T47D (cell line): ENCODE measurements around the gene DNAJC8.
A peak's percentile ranks its signal among the peaks of the same experiment; 100 is the strongest.

Source experiments
- DNase-seq, 2 experiments: peaks; one replicate each; pipeline versions ENCODE4 v3.0.0 to v3.0.0-alpha.2; 2011 to 2012; ENCODE audit warnings: low read depth in 1 of 2, low spot score in 1 of 2
- JUND ChIP-seq: IDR thresholded peaks from 2 replicates; pipeline ENCODE4 v1.6.1; 2012; ENCODE audit warnings: low read depth
- in situ Hi-C: cut with HindIII; loops from 2 replicates; pipeline ENCODE4 v1.10.0; 2016; ENCODE audit warnings: low sequenced_read_pairs, low pct_unique_long_range_greater_than_20kb

Gene DNAJC8

GRCh38 chr1:28260803-28261174 is 28.0 kb upstream of the DNAJC8 start:
- no peak for TF ChIP-seq JUND
- in situ Hi-C loops, result no loop called here
- DNase-seq, result no peak

DNA sequence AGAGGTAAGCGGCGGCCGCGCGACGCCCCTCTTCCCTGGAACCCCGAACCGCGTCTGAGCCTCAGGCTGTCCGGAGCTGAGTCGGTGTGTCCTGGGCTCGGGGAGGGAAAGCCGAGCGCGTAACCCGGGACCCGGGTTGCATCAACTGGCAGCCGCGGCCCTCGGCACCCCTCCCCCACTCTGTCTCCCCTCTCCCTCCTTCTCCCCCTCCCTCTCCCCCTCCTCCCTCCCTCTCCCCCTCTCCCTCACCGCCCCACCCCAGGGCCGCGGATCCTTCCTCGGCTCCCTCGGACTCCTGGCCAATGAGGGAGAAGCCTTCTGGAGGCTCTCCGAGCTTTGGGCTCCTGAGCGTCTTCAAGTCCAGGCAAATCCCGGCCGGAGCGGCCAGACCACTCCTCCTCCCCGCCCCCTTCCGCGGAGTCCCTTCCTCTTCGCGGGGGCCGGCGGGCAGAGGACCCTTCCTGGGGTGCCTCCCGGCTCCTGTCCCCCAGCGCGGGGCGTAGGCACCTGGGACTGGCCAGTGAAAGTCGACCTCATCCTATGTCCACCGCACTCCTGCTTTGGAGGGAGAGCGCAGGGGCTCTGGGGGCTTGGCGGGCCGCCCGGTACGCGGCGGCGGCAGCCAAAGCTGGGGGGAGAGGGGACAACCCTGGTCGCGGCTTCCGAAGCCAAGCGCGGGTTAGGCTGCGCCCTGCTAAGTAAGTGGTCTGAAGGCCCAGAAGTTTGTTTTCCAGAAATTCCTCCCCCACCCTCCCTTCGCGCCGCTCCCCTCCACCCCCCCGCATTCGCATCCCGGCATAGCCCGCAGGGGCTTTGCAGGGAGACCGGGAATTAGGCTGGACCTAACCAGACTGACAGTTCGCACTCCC is 27.3 kb upstream of the DNAJC8 start:
- DNase-seq, result peak; percentile 47 to 88
- TF ChIP-seq JUND, result no peak
- in situ Hi-C loops, result no loop called here

DNA sequence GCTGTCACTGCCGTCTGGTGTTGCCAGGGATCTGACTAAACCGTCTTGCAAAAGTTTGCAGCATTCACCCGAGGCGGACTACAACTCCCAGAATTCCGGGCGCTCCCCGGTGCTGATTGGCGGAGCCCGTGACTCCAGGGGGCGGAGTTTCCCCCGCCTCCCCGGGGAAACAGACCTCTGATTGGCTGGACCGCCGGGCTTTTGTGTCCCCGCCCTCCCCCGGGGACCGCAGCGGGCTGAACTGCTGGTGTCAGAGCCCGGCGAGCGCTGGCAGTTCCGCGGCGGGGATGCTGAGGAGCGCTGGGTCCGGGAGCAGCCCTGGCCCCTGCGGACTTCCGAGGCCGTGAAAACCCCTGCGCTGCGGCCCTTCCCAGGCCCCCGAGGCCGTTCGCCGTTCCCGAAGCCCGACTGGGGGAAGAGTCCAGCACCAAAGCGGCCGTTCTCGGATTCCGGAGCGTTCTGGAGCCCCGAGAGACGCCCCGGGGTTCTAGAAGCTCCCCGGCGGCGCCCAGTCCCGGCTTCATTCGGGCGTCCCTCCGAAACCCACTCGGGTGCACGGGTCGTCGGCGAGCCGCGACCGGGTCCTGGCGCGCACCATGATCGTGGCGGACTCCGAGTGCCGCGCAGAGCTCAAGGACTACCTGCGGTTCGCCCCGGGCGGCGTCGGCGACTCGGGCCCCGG is 26.6 kb upstream of the DNAJC8 start, which contains the start of gene SESN2:
TSS of gene SESN2 (plus strand) at position 267 of the 682 bp plus-strand sequence. CDS start at position 597, 330 bp downstream.
- in situ Hi-C loops, result no loop called here

GRCh38 chr1:28258628-28259251 is 25.9 kb upstream of the DNAJC8 start:
- DNase-seq, result no peak
- in situ Hi-C loops, result no loop called here
- no peak for TF ChIP-seq JUND

More for the DNA sequence above, 26.6 kb upstream of the DNAJC8 start, which contains the start of gene SESN2:
- no peak for TF ChIP-seq JUND
- DNase-seq, result peak; percentile 59 to 98

- no peak for TF ChIP-seq JUND
- in situ Hi-C loops, result no loop called here
- no peak for DNase-seq
Measured at GRCh38 chr1:28257736-28258135, 24.9 kb upstream of the DNAJC8 start.

- in situ Hi-C loops, result no loop called here
- no peak for TF ChIP-seq JUND
- no peak for DNase-seq
Measured at GRCh38 chr1:28256197-28256827, 23.5 kb upstream of the DNAJC8 start.

DNA sequence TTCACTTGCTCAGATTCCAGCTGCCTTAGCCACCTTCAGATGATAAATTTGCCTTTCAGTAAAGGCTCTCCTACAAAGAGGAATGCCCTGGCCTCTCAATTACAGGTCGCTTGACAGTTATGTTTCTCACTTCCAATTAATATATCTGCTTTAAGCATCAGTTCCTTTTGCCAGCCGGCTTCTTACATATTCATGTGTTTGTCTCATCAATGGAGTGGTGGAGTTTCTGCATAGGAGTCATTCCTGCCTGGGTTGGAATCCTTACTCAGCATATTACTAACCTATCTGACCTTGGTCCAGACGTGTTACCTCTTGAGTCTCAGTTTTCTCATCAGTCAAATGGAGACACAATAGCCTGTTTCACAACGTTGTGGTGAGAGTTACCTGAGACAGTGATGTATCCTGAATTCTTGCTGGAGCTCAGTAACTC is 17.1 kb upstream of the DNAJC8 start:
- no peak for DNase-seq
- in situ Hi-C loops, result no loop called here
- TF ChIP-seq JUND, result no peak

- in situ Hi-C loops, result no loop called here
- TF ChIP-seq JUND, result no peak
- peak; percentile 26 to 91 for DNase-seq
Measured at GRCh38 chr1:28249013-28249865, 16.4 kb upstream of the DNAJC8 start.

DNA sequence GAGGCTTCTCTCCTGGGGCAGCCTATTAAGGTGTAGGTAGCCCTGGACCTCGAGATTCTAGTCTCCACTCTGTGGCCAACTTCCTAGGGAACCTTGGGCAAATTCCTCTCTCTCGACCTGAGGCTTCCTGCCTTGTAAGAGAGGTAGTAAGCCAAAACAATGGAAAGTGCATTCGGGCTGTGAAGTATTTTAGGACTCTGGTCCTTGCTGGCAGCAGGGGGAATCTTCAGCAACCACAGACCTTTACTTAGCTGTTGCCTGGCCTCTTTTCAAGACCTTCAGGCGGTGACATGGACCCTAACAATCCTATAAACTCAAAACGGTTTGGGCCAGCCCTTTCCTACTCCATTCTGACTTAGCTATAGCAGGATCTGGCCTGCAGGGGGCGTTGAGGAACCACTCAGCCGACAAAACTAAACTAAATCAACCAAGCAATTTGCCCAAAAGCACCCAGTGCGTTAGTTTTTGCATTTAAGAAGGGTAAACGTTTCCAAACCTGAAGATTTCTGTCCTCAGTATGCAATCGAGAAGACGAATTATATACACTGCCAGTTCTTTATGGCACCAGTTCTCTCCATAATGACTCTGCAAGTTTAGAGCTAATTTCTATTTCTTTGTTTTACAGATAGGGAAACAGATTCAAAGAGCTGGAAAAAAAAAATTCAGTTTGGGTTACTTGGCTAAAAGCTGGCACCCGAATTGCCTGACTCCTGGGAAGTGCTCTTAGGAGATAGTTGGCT is 15.6 kb upstream of the DNAJC8 start:
- in situ Hi-C loops, result no loop called here

GRCh38 chr1:28247612-28248272 is 14.9 kb upstream of the DNAJC8 start:
- in situ Hi-C loops, result no loop called here
- no peak for TF ChIP-seq JUND
- DNase-seq, result no peak

More for the DNA sequence above, 15.6 kb upstream of the DNAJC8 start:
- TF ChIP-seq JUND, result no peak
- DNase-seq, result peak in 1 of 2 experiments; percentile 75
